Thyroid gland (tissue), 4 donors: ENCODE results near the gene ERC1.

Experiments
- CTCF ChIP-seq, 6 experiments: fragments of 200-600 bp in 3 of 6; fragments of 450-650 bp in 3 of 6; sonication (generic) in 3 of 6; IDR thresholded peaks; one replicate each; pipeline ENCODE4 v1.5.1; 2016 to 2019; ENCODE audit warnings: antibody characterized with exemption in 6 of 6, mild to moderate bottlenecking in 2 of 6, inconsistent platforms in 1 of 6, moderate library complexity in 1 of 6
- POLR2A ChIP-seq, 2 donors: fragments of 450-650 bp; IDR thresholded peaks; one replicate each; pipeline ENCODE4 v1.6.1; 2017; ENCODE audit warnings: antibody characterized with exemption in 2 of 2, mild to moderate bottlenecking in 2 of 2, moderate library complexity in 1 of 2

- no peak for TF ChIP-seq CTCF (IDR thresholded peaks at IDR 0.05)
- no peak for TF ChIP-seq POLR2A (IDR thresholded peaks at IDR 0.05)
Measured at GRCh38 chr12:1367331-1368291, 376.6 kb downstream of the ERC1 start.
